ENCODE measurements around the gene HYAL4. TPM values are rescaled to one million over a fixed set of nuclear protein-coding genes. Genes with fewer than 3 reads are reported as not detected.
"Not testable (repeated sequence)": the region's sequence is repeated elsewhere in the genome, so short reads cannot be mapped to it uniquely, and the experiment has no call there.

The HYAL4 gene
- total RNA-seq, 1 experiment from 2014 or later = not detected

- H3K79me2 ChIP-seq (ENCODE audit: low read length); H3K27ac ChIP-seq (ENCODE audit: low read length); H3K9me2 ChIP-seq (replicated peaks; ENCODE audit: insufficient read depth, low read length); H3K4me3 ChIP-seq (ENCODE audit: low read length); H4K20me1 ChIP-seq (ENCODE audit: insufficient read depth, low read depth, low read length); H3K36me3 ChIP-seq (ENCODE audit: insufficient read depth, low read length); H2AFZ ChIP-seq (ENCODE audit: low read length); DNase-seq; H3K9ac ChIP-seq (ENCODE audit: low read length); H3K9me3 ChIP-seq (ENCODE audit: low read length); H3K4me1 ChIP-seq (ENCODE audit: low read length); H3K27me3 ChIP-seq (ENCODE audit: low read length); H3K4me2 ChIP-seq (ENCODE audit: low read depth, low read length, poor library complexity, severe bottlenecking): not testable (repeated sequence)
Observed at GRCh38 chr7:123851404-123851803, 6.4 kb downstream of the HYAL4 start.

- not testable (repeated sequence) for H3K27me3 ChIP-seq (ENCODE audit: low read length)
Observed at GRCh38 chr7:123854291-123854690, 9.3 kb downstream of the HYAL4 start.

GRCh38 chr7:123856428-123856827 lies 11.5 kb downstream of the HYAL4 start:
- not testable (repeated sequence) for H3K4me2 ChIP-seq (ENCODE audit: low read depth, low read length, poor library complexity, severe bottlenecking); H3K36me3 ChIP-seq (ENCODE audit: insufficient read depth, low read length)

More at GRCh38 chr7:123854291-123854690, 9.3 kb downstream of the HYAL4 start:
- H2AFZ ChIP-seq (ENCODE audit: low read length); H3K36me3 ChIP-seq (ENCODE audit: insufficient read depth, low read length); H3K9me2 ChIP-seq (replicated peaks; ENCODE audit: insufficient read depth, low read length); DNase-seq; H3K27ac ChIP-seq (ENCODE audit: low read length); H3K79me2 ChIP-seq (ENCODE audit: low read length); H3K4me2 ChIP-seq (ENCODE audit: low read depth, low read length, poor library complexity, severe bottlenecking); H3K4me3 ChIP-seq (ENCODE audit: low read length); H3K9me3 ChIP-seq (ENCODE audit: low read length); H3K4me1 ChIP-seq (ENCODE audit: low read length); H4K20me1 ChIP-seq (ENCODE audit: insufficient read depth, low read depth, low read length); H3K9ac ChIP-seq (ENCODE audit: low read length): not testable (repeated sequence)

GRCh38 chr7:123860848-123861247 lies 15.9 kb downstream of the HYAL4 start:
- H3K9ac ChIP-seq (ENCODE audit: low read length) = no peak overlapping the region
- H2AFZ ChIP-seq (ENCODE audit: low read length) = no peak overlapping the region

More at GRCh38 chr7:123856428-123856827, 11.5 kb downstream of the HYAL4 start:
- not testable (repeated sequence) for H3K4me3 ChIP-seq (ENCODE audit: low read length); H3K9me3 ChIP-seq (ENCODE audit: low read length); H3K9ac ChIP-seq (ENCODE audit: low read length); H3K27ac ChIP-seq (ENCODE audit: low read length); DNase-seq; H3K4me1 ChIP-seq (ENCODE audit: low read length); H2AFZ ChIP-seq (ENCODE audit: low read length); H4K20me1 ChIP-seq (ENCODE audit: insufficient read depth, low read depth, low read length); H3K9me2 ChIP-seq (replicated peaks; ENCODE audit: insufficient read depth, low read length); H3K79me2 ChIP-seq (ENCODE audit: low read length); H3K27me3 ChIP-seq (ENCODE audit: low read length)

DNA sequence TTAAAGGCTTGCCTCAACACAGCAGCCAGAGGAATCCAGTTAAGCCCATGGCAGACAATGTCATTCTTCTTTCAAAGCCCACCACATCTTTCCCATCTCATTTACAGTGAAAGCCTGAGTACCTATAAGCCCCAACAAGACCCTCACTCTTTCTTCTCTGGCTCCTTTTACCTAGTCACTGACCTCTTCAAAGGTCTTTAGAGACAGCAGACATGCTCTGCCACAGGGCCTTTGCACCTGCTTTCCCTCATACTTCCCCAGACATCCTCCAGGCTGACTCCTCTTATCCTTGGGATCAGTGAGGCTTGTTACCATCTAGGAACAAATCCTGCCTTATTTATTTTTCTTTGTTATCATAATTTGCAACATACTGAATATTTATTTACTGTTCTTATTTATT lies 17.8 kb downstream of the HYAL4 start:
- H2AFZ ChIP-seq (ENCODE audit: low read length) = no peak overlapping the region
- no peaks in the 10 kb centered on the region for H3K9me3 ChIP-seq (ENCODE audit: low read length)

More at GRCh38 chr7:123860848-123861247, 15.9 kb downstream of the HYAL4 start:
- H3K9me3 ChIP-seq (ENCODE audit: low read length) = no peaks in the 10 kb centered on the region
- H3K27me3 ChIP-seq (ENCODE audit: low read length) = no peaks in the 10 kb centered on the region
- DNase-seq = no peak
- no peaks in the 10 kb centered on the region for H3K4me1 ChIP-seq (ENCODE audit: low read length)
- no peak overlapping the region for H3K4me3 ChIP-seq (ENCODE audit: low read length)
- H3K4me2 ChIP-seq (ENCODE audit: low read depth, low read length, poor library complexity, severe bottlenecking) = no peak overlapping the region
- no peaks in the 10 kb centered on the region for H4K20me1 ChIP-seq (ENCODE audit: insufficient read depth, low read depth, low read length)
- H3K36me3 ChIP-seq (ENCODE audit: insufficient read depth, low read length) = no peaks in the 10 kb centered on the region
- H3K9me2 ChIP-seq (replicated peaks; ENCODE audit: insufficient read depth, low read length) = no peaks in the 10 kb centered on the region
- H3K27ac ChIP-seq (ENCODE audit: low read length) = no peak overlapping the region
- no peaks in the 10 kb centered on the region for H3K79me2 ChIP-seq (ENCODE audit: low read length)

GRCh38 chr7:123863461-123863860 lies 18.5 kb downstream of the HYAL4 start:
- Histone ChIP-seq H3K36me3 (ENCODE audit: insufficient read depth, low read length) (no peaks in the 10 kb centered on the region), H3K9ac (ENCODE audit: low read length) (no peak overlapping the region), H3K4me2 (ENCODE audit: low read depth, low read length, poor library complexity, severe bottlenecking) (no peak overlapping the region), H3K79me2 (ENCODE audit: low read length) (no peaks in the 10 kb centered on the region), H3K9me2 (replicated peaks; ENCODE audit: insufficient read depth, low read length) (no peaks in the 10 kb centered on the region), H3K27ac (ENCODE audit: low read length) (no peak overlapping the region), H3K4me1 (ENCODE audit: low read length) (no peaks in the 10 kb centered on the region), H3K27me3 (ENCODE audit: low read length) (no peaks in the 10 kb centered on the region), H3K4me3 (ENCODE audit: low read length) (no peak overlapping the region), H4K20me1 (ENCODE audit: insufficient read depth, low read depth, low read length) (no peaks in the 10 kb centered on the region), H3K9me3 (ENCODE audit: low read length) (no peaks in the 10 kb centered on the region), H2AFZ (ENCODE audit: low read length) (no peak overlapping the region)
- DNase-seq = no peak

More for the DNA sequence above, 17.8 kb downstream of the HYAL4 start:
- Histone ChIP-seq H3K4me1 (ENCODE audit: low read length) (no peaks in the 10 kb centered on the region), H3K9me2 (replicated peaks; ENCODE audit: insufficient read depth, low read length) (no peaks in the 10 kb centered on the region), H3K4me3 (ENCODE audit: low read length) (no peak overlapping the region), H3K27me3 (ENCODE audit: low read length) (no peaks in the 10 kb centered on the region), H4K20me1 (ENCODE audit: insufficient read depth, low read depth, low read length) (no peaks in the 10 kb centered on the region), H3K27ac (ENCODE audit: low read length) (no peak overlapping the region), H3K79me2 (ENCODE audit: low read length) (no peaks in the 10 kb centered on the region), H3K4me2 (ENCODE audit: low read depth, low read length, poor library complexity, severe bottlenecking) (no peak overlapping the region), H3K36me3 (ENCODE audit: insufficient read depth, low read length) (no peaks in the 10 kb centered on the region), H3K9ac (ENCODE audit: low read length) (no peak overlapping the region)
- no peak for DNase-seq

DNA sequence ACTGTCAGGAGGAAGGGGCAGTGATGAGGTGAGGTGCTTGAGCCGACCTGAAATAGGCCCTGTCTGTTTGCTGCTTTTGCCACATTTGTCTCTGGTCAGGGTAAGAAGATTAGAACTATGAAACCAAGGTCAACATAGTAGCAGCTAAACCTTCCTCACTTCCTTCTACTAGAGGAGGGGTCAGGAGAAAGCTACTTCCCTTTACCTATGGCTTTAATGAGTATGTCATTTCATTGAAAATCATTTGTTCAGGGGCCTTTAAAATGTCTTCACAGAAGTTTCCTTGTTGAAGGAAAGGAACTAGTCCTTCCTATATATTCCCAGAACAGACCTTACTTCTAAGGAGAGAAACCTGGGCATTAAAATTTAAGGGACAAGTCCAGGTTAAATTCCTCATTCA lies 19.0 kb downstream of the HYAL4 start:
- no peaks in the 10 kb centered on the region for H4K20me1 ChIP-seq (ENCODE audit: insufficient read depth, low read depth, low read length)
- no peaks in the 10 kb centered on the region for H3K27me3 ChIP-seq (ENCODE audit: low read length)
- no peak overlapping the region for H2AFZ ChIP-seq (ENCODE audit: low read length)

DNA sequence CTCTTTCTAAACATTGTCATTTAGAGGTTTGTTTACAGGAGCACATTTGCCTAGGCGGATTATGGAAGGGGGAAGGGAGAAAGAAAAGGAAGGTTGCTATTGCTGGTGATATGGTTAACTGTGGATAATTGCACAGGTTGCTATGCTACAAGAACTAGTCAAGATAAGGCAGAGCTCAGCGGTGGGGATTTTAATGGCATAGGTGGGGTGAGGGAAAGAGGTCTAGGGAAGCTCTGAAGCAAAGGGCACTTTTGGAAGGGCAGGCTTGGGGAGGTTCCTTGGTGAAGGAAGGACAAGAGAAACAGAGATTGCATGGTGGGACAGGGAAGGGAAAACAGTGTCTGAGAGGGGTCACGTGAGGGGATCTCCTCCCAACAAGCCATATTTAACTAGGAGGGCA lies 19.5 kb downstream of the HYAL4 start:
- Histone ChIP-seq H4K20me1 (ENCODE audit: insufficient read depth, low read depth, low read length) (no peaks in the 10 kb centered on the region), H3K36me3 (ENCODE audit: insufficient read depth, low read length) (no peaks in the 10 kb centered on the region), H3K27ac (ENCODE audit: low read length) (no peak overlapping the region), H3K4me3 (ENCODE audit: low read length) (no peak overlapping the region), H2AFZ (ENCODE audit: low read length) (no peak overlapping the region), H3K27me3 (ENCODE audit: low read length) (no peaks in the 10 kb centered on the region), H3K79me2 (ENCODE audit: low read length) (no peaks in the 10 kb centered on the region), H3K9me2 (replicated peaks; ENCODE audit: insufficient read depth, low read length) (no peaks in the 10 kb centered on the region), H3K4me2 (ENCODE audit: low read depth, low read length, poor library complexity, severe bottlenecking) (no peak overlapping the region), H3K9me3 (ENCODE audit: low read length) (no peaks in the 10 kb centered on the region), H3K9ac (ENCODE audit: low read length) (no peak overlapping the region), H3K4me1 (ENCODE audit: low read length) (no peaks in the 10 kb centered on the region)
- DNase-seq = no peak

More for the DNA sequence above, 19.0 kb downstream of the HYAL4 start:
- no peak for DNase-seq
- H3K9me2 ChIP-seq (replicated peaks; ENCODE audit: insufficient read depth, low read length) = no peaks in the 10 kb centered on the region
- H3K9ac ChIP-seq (ENCODE audit: low read length) = no peak overlapping the region
- H3K36me3 ChIP-seq (ENCODE audit: insufficient read depth, low read length) = no peaks in the 10 kb centered on the region
- H3K27ac ChIP-seq (ENCODE audit: low read length) = no peak overlapping the region
- H3K4me1 ChIP-seq (ENCODE audit: low read length) = no peaks in the 10 kb centered on the region
- no peak overlapping the region for H3K4me2 ChIP-seq (ENCODE audit: low read depth, low read length, poor library complexity, severe bottlenecking)
- H3K4me3 ChIP-seq (ENCODE audit: low read length) = no peak overlapping the region
- no peaks in the 10 kb centered on the region for H3K79me2 ChIP-seq (ENCODE audit: low read length)
- H3K9me3 ChIP-seq (ENCODE audit: low read length) = no peaks in the 10 kb centered on the region

- H3K4me3 ChIP-seq (ENCODE audit: low read length) = no peak overlapping the region
- no peaks in the 10 kb centered on the region for H3K9me3 ChIP-seq (ENCODE audit: low read length)
- no peak overlapping the region for H3K27ac ChIP-seq (ENCODE audit: low read length)
- H3K27me3 ChIP-seq (ENCODE audit: low read length) = no peaks in the 10 kb centered on the region
- DNase-seq = no peak
- no peaks in the 10 kb centered on the region for H3K36me3 ChIP-seq (ENCODE audit: insufficient read depth, low read length)
- no peak overlapping the region for H3K4me2 ChIP-seq (ENCODE audit: low read depth, low read length, poor library complexity, severe bottlenecking)
- H3K4me1 ChIP-seq (ENCODE audit: low read length) = no peaks in the 10 kb centered on the region
- H3K79me2 ChIP-seq (ENCODE audit: low read length) = no peaks in the 10 kb centered on the region
- H2AFZ ChIP-seq (ENCODE audit: low read length) = no peak overlapping the region
- H4K20me1 ChIP-seq (ENCODE audit: insufficient read depth, low read depth, low read length) = no peaks in the 10 kb centered on the region
- H3K9ac ChIP-seq (ENCODE audit: low read length) = no peak overlapping the region
- no peaks in the 10 kb centered on the region for H3K9me2 ChIP-seq (replicated peaks; ENCODE audit: insufficient read depth, low read length)
Observed at GRCh38 chr7:123864966-123865365, 20.0 kb downstream of the HYAL4 start.

Data from Karpas-422 (cell line).